Esophagus squamous epithelium (tissue), 5 donors: Measurements from ENCODE around the gene TPRG1. TPM values are rescaled to one million over a fixed set of nuclear protein-coding genes. Genes with fewer than 3 reads are reported as not detected.

ENCODE experiments used
- DNase-seq: peaks from one replicate; lab custom pipeline; 2025; lab: John Stamatoyannopoulos, UW
- H3K27ac ChIP-seq, 4 donors: fragments of 200-600 bp; sonication (generic); one replicate each; pipeline ENCODE4 v1.5.1; 2016 to 2019; ENCODE audit warnings: mild to moderate bottlenecking in 1 of 4
- H3K27me3 ChIP-seq, 4 donors: fragments of 200-600 bp; sonication (generic); 1 replicate in 3 of 4; 2 replicates in 1 of 4; pipeline versions ENCODE4 v1.5.1 to v1.6.0; 2017 to 2021; ENCODE audit warnings: antibody characterized with exemption in 1 of 4
- H3K36me3 ChIP-seq, 3 donors: fragments of 200-600 bp; sonication (generic); one replicate each; pipeline ENCODE4 v1.5.1; 2016 to 2019
- H3K4me1 ChIP-seq, 3 donors: fragments of 200-600 bp; sonication (generic); one replicate each; pipeline ENCODE4 v1.5.1; 2017 to 2019
- H3K4me3 ChIP-seq, 4 donors: fragments of 200-600 bp; sonication (generic); 1 replicate in 3 of 4; 2 replicates in 1 of 4; pipeline ENCODE4 v1.5.1; 2016 to 2019; ENCODE audit warnings: mild to moderate bottlenecking in 2 of 4, moderate library complexity in 1 of 4
- H3K9me3 ChIP-seq, 3 donors: fragments of 200-600 bp; sonication (generic); one replicate each; pipeline ENCODE4 v1.5.1; 2016 to 2019
- CTCF ChIP-seq, 6 experiments: fragments of 450-650 bp in 4 of 6; fragments of 200-600 bp in 2 of 6; sonication (generic) in 2 of 6; IDR thresholded peaks; one replicate each; pipeline ENCODE4 v1.5.1; 2016 to 2019; ENCODE audit warnings: antibody characterized with exemption in 6 of 6, mild to moderate bottlenecking in 4 of 6, moderate library complexity in 4 of 6
- POLR2A ChIP-seq, 4 donors: fragments of 450-650 bp; IDR thresholded peaks; one replicate each; pipeline ENCODE4 v1.6.1; 2017; ENCODE audit warnings: antibody characterized with exemption in 4 of 4, mild to moderate bottlenecking in 4 of 4, moderate library complexity in 3 of 4
- WGBS, 2 donors: methylation state at CpG; one replicate each; pipeline ENCODE4 v1.1.5; 2018; 5-methylcytosine and 5-hydroxymethylcytosine counted together
- intact Hi-C: fragments of 100-400 bp; cut with DNase I; formaldehyde crosslinking; loops from one replicate; pipeline ENCODE4 v1.15.0; 2022
- total RNA-seq, 4 donors: library from RNA; depleted of rRNA; stranded (reverse); fragments of >200 nt; gene quantifications; one replicate each; pipeline ENCODE4 v1.1.0, GENCODE V29; 2016
- donor health status: DM: yes; HTN: yes; CAD: no.

TPRG1 gene
- 10 to 100 TPM; 15.1 to 23.3 (median 22.1) TPM for total RNA-seq

GRCh38 chr3:189171707-189172106, at the start of gene TPRG1:
Gene TPRG1 (plus strand): TSS chr3:189171971. CDS start chr3:189207385, 35,414 bp downstream.
- Histone ChIP-seq H3K4me1 (peaks cover 0 to 27% (median 4%) of the 10 kb centered on the region in 3 donors), H3K36me3 (no peaks in the 10 kb centered on the region), H3K27ac (peak within 1 kb of the TSS in 3 of 4 donors; percentile 71 to 80 (median 79)), H3K9me3 (no peaks in the 10 kb centered on the region), H3K27me3 (no peaks in the 10 kb centered on the region), H3K4me3 (peak within 1 kb of the TSS in 2 of 4 donors; percentile 1 to 24)
- 50 to 55% methylated on average over 1 of the region's 1 CpG for WGBS, 2 donors
- intact Hi-C loops: no loop called here
- TF ChIP-seq CTCF (IDR thresholded peaks at IDR 0.05) (no peak), POLR2A (IDR thresholded peaks at IDR 0.05) (no peak)
- no peak for DNase-seq

- Histone ChIP-seq H3K4me1 (peaks cover 14 to 41% (median 24%) of the 10 kb centered on the region in 3 donors), H3K4me3 (no peak overlapping the region), H3K9me3 (peaks cover 0 to 3% (median 0%) of the 10 kb centered on the region in 3 donors), H3K27ac (peak overlapping the region in 3 of 4 donors; percentile 3 to 67 (median 63)), H3K36me3 (no peaks in the 10 kb centered on the region), H3K27me3 (no peaks in the 10 kb centered on the region)
- 35 to 43% methylated on average over 2 of the region's 2 CpGs for WGBS, 2 donors
- no peak for DNase-seq
- no peak for TF ChIP-seq POLR2A (IDR thresholded peaks at IDR 0.05)
- no peak for TF ChIP-seq CTCF (IDR thresholded peaks at IDR 0.05)
- intact Hi-C loops: no loop called here
These were observed 49.7 kb upstream of the TPRG1 start for GRCh38 chr3:189122110-189122509.

- H3K27me3 ChIP-seq: no peaks in the 10 kb centered on the region
- peak overlapping the region; percentile 3 to 67 (median 48) for H3K27ac ChIP-seq
- TF ChIP-seq CTCF (IDR thresholded peaks at IDR 0.05) (no peak), POLR2A (IDR thresholded peaks at IDR 0.05) (no peak)
- peak overlapping the region in 1 of 4 donors; percentile 29 for H3K4me3 ChIP-seq
- H3K36me3 ChIP-seq: no peaks in the 10 kb centered on the region
- H3K4me1 ChIP-seq: peaks cover 14 to 41% (median 24%) of the 10 kb centered on the region in 3 donors
- DNase-seq: no peak
- intact Hi-C loops: no loop called here
- peaks cover 0 to 3% (median 0%) of the 10 kb centered on the region in 3 donors for H3K9me3 ChIP-seq
- 40 to 51% methylated on average over 5 of the region's 5 CpGs for WGBS, 2 donors
These were observed 49.1 kb upstream of the TPRG1 start for GRCh38 chr3:189122526-189123205.

GRCh38 chr3:189123595-189124387, 48.0 kb upstream of the TPRG1 start:
- no peaks in the 10 kb centered on the region for H3K36me3 ChIP-seq
- H3K4me1 ChIP-seq: peaks cover 14 to 41% (median 24%) of the 10 kb centered on the region in 3 donors
- H3K9me3 ChIP-seq: peaks cover 0 to 3% (median 0%) of the 10 kb centered on the region in 3 donors
- no peak for DNase-seq
- H3K27ac ChIP-seq: peak overlapping the region; percentile 59 to 78 (median 65)
- H3K4me3 ChIP-seq: peak overlapping the region in 1 of 4 donors; percentile 21
- H3K27me3 ChIP-seq: no peaks in the 10 kb centered on the region
- intact Hi-C loops: no loop called here
- WGBS, 2 donors: 15 to 35% methylated on average over 11 of the region's 11 CpGs
- TF ChIP-seq CTCF (IDR thresholded peaks at IDR 0.05) (no peak), POLR2A (IDR thresholded peaks at IDR 0.05) (no peak)
